Measurements from ENCODE around the gene FOXO6.

DNA sequence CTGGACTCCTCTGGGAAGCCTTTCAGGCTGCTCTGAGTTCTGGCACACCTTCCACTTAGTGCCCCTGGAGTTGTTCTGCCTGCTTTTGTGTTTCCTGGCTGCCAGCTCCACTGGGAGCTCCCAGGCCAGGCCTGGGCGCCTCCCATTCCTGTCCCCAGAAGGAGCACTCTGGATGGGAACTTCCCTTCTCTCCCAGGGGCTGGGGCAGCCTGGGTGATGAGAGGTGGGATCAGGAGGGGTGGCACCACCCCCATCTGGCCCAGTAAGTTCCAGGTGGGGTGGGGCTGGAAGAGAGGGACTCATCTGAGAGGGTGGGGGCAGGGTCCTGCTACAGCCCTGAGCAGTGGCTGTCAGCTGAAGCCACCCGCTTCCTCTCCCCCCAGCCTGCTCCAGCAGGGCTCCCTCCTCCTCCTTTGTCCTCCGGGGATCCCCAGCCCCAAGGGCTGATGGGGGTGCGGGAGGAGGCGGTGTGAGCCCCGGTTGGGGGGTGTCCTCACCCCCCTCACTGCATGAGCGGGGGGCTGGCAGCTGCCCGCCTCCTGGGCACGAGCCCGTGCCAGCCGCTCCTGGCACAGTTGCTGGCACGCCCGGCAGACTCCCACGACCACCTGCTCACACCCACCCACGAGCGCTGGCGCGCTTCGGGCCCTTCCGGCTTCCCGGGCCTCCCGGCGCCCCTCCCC lies 4.7 kb downstream of the FOXO6 start:
- TF ChIP-seq, protein P1, sequence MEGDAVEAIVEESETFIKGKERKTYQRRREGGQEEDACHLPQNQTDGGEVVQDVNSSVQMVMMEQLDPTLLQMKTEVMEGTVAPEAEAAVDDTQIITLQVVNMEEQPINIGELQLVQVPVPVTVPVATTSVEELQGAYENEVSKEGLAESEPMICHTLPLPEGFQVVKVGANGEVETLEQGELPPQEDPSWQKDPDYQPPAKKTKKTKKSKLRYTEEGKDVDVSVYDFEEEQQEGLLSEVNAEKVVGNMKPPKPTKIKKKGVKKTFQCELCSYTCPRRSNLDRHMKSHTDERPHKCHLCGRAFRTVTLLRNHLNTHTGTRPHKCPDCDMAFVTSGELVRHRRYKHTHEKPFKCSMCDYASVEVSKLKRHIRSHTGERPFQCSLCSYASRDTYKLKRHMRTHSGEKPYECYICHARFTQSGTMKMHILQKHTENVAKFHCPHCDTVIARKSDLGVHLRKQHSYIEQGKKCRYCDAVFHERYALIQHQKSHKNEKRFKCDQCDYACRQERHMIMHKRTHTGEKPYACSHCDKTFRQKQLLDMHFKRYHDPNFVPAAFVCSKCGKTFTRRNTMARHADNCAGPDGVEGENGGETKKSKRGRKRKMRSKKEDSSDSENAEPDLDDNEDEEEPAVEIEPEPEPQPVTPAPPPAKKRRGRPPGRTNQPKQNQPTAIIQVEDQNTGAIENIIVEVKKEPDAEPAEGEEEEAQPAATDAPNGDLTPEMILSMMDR (conservative IDR thresholded peaks at IDR 0.05 in 1 of 2, IDR thresholded peaks at IDR 0.05 in 1 of 2; ENCODE audit: low read depth in 1 of 2, low read length in 2 of 2) = no peak
- TF ChIP-seq EZH2 (IDR thresholded peaks at IDR 0.05; ENCODE audit: low read length, missing control alignments) = no peak

Data from fibroblast of lung (primary cell).